Endometrial microvascular endothelial cells (primary cell): Measurements from ENCODE around the gene BTAF1. TPM values are rescaled to one million over a fixed set of nuclear protein-coding genes. Genes with fewer than 3 reads are reported as not detected.
"Not testable (repeated sequence)": the region's sequence is repeated elsewhere in the genome, so short reads cannot be mapped to it uniquely, and the experiment has no call there.

ENCODE experiments used
- in situ Hi-C: cut with HindIII; loops from 2 replicates; pipeline ENCODE4 v1.10.0; 2017; ENCODE audit warnings: low sequenced_read_pairs, low pct_unique_long_range_greater_than_20kb; ENCODE audit errors: inconsistent ontology term
- total RNA-seq: library from RNA; depleted of rRNA; stranded (reverse); fragments of >200 nt; gene quantifications from one replicate; pipeline ENCODE4 v1.2.3, GENCODE V29; 2015; ENCODE audit errors: inconsistent ontology term

Gene BTAF1
- 25.4 TPM for total RNA-seq

- in situ Hi-C loops: no loop called here
These were observed at the start of gene BTAF1 for GRCh38 chr10:91923371-91924211. Gene BTAF1 (plus strand): TSS chr10:91923770. CDS start chr10:91924077, 307 bp downstream.

DNA sequence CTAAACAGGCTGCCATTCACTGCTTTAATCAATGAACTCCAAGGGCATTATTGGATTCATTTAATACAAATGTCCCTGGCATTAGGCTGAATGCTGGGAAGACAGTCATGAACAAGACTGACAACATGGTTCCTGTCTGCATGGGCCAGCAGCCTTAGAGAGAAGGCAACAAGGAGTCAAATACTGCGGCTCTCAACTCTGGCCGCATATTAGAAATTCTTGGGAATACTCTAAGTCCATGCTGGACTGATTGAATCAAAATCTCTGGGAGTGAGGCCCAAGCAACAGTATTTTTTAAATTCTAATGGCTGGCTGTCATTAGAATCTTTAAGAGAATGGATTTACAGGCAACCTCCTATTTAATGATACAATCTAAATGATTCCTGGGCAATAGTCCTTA is 48.4 kb upstream of the BTAF1 start:
- in situ Hi-C loops: no loop called here

GRCh38 chr10:91875779-91876178 is 47.8 kb upstream of the BTAF1 start:
- in situ Hi-C loops: no loop called here

- in situ Hi-C loops: no loop called here
These were observed 43.9 kb upstream of the BTAF1 start for GRCh38 chr10:91879515-91880170.

- in situ Hi-C loops: no loop called here
These were observed 43.3 kb upstream of the BTAF1 start for GRCh38 chr10:91880310-91880709.

DNA sequence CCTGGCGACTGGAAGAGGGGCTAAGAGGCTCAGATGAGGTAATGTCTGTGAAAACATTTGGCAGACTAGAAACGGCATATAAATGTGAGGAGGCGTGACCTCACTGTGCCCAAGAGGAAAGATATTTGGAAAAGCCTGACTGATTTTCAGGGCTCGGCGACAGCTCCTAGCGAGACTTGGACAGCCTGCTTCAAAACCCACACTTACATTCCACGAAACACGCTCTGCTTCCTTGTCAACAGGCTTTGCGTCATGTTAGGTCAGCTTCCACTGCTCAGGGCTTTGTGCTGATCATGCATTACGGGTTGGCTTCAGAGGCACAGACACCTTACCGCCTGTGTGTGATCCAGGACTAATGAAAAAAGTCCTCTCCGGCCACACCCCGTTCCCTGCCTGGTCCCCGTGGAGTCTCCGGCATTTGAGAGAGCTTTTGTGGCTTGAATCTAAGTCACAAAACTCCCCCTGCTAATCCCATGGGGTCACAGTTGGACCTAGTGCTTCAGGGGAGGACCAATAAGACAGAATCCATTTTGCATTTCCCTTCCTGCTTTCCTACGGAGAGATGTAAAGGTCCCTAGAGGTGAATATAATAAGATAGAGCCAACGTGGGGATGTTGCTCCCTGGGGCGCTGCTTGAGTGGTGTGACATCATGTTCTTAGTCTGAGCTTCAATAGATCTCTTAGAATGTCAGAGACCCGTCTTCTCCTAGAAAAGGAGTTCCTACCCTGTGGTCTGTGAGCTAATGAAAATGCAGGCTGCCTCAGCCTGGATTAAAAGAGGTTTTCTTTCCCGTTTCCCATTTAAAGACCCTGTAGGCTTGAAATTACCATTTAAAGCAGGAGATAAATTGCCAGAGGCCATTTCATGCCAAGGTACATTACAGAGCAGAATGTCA is 39.8 kb upstream of the BTAF1 start:
- in situ Hi-C loops: no loop called here

DNA sequence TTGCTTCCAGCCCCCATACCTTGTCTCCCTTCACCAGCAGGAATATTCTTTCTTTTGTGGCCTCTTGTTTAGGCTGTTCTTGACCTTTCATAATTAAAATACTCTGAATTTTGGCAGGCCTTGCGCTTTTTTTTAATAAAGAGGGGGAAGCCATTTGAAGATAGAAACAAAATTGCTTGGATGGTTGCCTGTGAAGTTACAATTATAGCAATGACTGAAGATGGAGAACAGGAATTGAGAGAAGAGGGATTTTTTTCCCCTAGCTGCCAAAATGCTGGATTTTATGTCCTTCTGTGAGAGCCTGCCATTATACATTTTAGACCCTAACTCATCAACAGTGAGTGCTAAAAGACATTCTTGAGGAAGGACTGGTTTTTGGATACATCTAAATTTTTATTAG is 39.0 kb upstream of the BTAF1 start:
- in situ Hi-C loops: no loop called here

- in situ Hi-C loops: no loop called here
These were observed 38.0 kb upstream of the BTAF1 start for GRCh38 chr10:91885362-91886079.

DNA sequence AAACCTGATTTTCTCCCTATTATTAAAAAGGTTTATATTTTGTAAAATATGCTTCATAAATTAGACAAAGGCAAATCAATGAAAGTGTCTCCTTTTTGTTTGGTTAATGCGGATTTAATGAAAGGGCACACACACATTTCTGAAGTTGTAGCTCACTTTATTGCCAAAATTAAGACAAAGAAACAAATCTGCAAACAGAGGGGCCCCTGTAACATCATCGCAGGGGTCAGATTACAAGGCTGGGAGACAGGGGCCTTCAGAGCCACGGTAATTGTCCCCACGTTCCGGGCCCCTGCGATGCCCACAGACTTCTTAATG is 36.7 kb upstream of the BTAF1 start:
- in situ Hi-C loops: no loop called here

GRCh38 chr10:91887272-91888076 is 36.1 kb upstream of the BTAF1 start:
- in situ Hi-C loops: no loop called here

GRCh38 chr10:91891125-91892001 is 32.2 kb upstream of the BTAF1 start:
- in situ Hi-C loops: no loop called here

DNA sequence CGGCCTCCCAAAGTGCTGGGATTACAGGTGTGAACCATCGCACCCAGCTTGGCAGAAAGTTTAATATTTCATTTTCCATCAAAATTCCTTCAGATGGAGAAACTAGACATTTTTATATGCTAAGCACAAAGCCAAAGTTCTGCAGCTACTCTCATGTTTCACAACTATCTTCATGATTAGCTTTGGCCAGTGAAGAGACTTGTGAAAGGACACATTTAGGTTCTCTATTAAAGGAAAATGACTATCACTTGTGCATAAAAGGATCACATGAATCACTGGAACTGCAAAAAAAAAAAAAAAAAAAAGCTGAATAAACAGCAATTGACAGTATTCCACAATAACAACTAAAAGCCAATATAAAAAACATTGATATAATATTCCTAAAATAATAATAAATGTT is 30.5 kb upstream of the BTAF1 start:
- in situ Hi-C loops: no loop called here

DNA sequence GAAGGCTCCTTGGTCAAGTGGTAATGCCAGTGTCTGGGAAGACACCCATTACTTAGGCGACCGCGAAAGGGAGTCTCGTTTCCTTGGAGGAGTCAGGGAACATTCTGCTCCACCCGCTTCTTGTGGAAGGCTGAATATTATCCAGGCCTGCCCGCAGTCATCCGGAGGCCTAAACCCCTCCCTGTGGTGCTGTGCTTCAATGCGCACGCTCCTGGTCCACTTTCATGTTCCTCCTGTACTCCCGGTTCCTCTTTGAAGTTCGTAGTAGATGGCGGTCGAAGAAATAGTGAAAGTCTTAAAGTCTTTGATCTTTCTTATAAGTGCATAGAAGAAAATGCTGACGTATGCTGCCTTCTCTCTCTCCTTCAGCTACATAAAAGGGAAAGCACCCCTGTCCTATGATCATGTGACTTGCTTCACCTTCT is 29.3 kb upstream of the BTAF1 start:
- in situ Hi-C loops: not testable (repeated sequence)

- in situ Hi-C loops: no loop called here
These were observed 27.3 kb upstream of the BTAF1 start for GRCh38 chr10:91896212-91896756.

DNA sequence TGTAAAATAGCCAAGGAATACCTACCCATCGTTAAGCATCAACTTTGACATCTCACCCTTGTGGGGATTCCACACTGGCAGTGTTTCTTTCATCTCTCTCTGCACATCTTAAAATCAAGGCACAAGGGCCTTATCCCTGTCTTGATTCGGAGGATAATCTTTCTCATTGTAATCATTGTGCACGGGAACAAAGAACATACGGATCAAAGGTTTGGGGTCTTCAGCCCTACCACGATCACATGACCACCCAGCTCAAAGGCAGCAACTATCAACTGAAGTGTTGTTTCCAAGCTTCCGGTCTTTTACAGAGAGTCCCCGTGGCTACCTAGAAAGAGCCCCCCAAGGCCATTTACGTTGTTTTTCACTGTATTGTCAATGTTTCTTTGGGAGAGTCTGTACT is 26.1 kb upstream of the BTAF1 start:
- in situ Hi-C loops: no loop called here

DNA sequence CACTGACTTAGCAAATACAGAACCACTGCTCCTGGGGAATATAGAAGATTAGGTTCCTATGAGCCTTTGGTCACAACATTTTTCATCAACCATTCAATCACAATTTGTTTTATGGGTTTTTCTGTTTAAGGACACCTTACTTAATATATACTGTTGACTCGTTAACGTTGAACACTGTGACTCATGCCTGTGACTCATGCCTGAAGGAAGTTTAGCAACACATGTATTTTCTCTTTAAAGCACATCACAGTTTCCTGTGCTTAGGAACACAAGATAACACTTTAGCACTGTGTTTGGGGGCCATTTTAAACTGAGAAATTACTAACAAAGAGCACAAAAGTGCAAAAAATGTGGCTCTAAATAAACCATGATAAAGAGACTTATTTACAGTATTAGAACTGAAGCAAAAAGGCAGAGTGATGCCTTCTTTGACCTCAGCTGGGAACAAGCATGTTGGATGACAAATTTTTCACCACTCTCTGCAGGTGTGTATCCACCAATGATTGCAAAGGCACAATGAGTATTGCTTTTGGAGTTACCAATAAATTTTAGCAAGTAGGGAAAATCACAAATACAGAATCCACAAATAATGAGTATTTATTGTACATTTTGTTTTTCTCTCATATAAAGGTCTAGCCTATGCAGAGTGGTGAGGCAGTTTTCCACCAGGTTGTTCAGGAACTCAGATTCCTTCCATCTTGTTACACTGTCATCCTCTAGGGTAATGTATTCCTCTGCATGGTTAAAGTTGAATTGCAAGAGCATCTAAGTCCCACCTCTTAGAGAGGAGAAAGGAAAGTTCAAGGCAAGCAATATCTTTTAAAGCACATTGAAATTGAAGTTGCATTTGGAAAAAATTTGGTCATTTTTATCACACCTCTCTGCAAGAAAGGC is 21.5 kb upstream of the BTAF1 start:
- in situ Hi-C loops: no loop called here
